HG02642 (cell line): ENCODE measurements around the gene RNF17.
"Not testable (repeated sequence)": the region's sequence is repeated elsewhere in the genome, so short reads cannot be mapped to it uniquely, and the experiment has no call there.

Experiments
- ATAC-seq: cut with Tn5 transposase; IDR thresholded peaks from one replicate; pipeline ENCODE4 v1.9.1; 2021; ENCODE audit warnings: mild to moderate bottlenecking; ENCODE audit not compliant: unreplicated experiment, poor library complexity

RNF17 gene

DNA sequence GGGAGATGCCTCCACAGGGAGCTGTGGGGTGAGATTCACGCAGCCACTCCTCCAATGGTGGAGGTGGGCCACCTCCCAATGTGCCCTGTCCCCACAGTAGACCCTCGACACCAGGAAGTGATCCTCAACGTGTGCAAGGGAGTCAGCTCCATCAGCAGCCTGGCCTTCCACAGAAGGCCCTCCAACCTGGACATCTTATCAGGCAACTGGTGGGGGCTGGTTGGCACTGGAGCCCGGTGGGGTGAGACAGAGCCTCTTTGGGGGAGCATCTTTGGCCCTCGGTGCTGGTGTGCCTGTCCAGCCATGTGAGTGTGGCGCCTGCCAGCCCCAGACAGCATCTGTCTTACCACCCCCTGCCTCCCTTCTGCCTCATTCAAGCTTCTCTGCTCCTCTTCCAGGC is 19.7 kb upstream of the RNF17 start:
- no peak for ATAC-seq

DNA sequence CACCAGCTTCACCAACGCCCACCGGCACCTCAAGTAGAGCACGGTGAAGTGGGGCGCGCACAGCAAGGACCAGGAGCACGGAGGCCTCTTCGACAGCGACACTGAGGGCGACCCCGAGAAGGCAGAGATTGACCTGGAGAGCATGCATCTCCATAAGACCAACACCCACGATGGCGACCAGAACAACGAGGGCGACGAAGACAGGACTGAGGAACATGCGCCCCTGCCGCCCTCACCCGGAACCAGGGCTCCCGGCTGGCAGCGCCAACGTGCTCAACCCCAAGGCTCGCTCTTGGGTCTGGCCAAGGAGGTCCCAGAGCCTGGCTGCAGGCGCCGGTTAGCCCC is 18.5 kb upstream of the RNF17 start:
- no peak for ATAC-seq

DNA sequence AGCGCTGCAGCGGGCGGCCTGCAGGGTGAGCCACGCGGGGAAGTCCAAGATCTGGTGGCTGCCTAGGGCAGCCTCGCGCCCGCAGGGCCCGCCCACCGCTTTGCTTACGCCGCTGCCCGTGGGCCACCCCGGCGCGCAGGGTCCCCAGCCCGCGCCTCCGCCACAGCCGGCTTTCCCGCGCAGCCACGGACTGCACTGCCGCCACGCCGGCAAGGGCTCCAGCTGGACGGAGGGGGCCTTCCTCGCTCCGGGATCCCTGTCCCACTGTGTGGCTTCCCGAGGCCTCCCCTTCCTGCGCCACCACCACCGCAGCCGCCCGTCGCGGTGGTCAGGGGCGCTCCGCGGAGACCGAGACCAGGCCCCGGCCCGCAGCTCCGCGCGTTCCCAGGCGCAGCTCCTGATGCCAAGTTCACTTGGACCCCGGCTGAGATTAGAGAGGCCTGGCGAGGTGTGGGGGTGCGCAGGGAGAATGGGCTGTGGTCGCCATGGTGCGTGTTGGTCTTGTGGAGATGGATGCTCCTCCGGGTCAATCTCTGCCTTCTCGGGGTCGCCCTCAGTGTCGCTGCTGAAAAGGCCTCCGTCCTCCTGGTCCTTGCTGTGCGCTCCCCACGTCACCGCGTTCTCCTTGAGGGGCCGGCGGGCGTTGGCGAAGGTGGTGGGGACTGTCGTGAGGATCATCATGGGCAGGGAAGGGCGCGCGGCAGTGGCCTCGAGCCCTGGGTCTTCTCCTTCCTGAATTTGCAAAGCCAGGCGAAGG is 17.9 kb upstream of the RNF17 start:
- ATAC-seq, result no peak

DNA sequence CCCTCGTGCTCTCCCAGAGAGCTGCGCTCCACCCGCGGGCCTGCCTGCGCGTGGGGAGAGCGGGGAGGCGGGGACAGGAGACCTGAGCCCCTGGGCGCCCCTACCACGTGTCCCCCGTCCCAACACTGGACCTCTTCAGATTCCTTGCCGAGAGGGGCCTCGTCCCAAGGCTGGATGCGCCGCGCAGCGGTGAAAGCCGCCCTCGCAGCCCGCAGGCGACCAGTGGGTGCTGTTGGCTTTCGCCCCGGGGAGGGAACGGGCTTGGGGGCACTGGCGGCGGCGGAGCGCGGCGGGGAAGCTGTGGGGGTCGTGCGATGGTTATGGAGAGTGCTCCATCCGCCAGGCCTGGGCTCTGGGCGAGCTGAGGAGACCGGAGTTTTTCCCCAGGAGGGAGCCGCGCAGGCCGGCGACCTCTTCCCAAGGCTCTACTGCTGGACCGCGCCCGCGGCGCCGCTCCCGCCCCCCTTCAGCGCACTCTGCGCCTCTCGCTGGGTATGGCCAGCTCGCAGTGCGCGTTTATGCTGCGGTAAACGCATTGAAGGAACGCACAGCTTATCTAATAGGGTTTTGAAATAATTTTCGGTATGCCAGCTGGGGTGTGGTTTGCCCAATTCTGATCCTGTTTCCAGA is 17.2 kb upstream of the RNF17 start:
- ATAC-seq, result no peak

DNA sequence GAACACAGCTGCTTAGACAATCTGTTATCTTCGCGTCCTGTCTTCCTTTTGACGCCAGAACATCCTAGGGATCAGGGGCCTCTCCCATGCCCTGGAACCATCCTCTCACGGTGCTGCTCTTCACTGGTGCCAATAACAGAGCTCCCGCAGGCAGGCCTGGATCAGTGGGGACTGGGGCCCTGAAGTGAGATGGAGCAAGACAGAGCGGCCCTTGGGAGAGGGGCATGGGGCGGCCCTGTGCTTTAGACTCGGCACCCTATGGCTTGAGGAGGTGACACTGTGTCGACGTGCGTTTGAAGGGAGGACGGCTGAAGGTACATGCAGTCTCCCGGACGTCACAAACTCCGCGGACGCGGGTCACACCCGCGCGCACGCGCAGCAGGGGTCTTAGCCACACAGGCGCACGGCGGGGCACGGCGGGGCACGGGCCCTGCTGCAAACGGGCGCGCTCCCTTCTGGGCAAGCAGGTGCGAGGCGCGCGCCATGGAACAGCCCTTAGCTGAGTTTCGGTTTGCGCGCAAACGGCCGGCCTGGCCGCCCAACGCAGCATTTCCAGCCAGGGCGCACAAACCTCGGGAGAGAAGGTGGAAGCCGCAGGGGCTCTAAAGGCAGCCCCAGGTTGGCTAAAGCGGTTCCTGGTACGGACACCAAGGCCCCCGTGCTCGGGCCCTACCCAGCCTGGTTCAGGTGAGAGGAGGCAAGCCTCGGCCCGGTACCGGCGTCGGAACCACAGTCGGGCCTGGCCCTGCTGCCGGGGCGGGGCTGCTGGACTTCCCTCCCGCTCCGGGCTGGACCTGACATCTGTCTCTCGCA is 16.5 kb upstream of the RNF17 start:
- no peak for ATAC-seq

DNA sequence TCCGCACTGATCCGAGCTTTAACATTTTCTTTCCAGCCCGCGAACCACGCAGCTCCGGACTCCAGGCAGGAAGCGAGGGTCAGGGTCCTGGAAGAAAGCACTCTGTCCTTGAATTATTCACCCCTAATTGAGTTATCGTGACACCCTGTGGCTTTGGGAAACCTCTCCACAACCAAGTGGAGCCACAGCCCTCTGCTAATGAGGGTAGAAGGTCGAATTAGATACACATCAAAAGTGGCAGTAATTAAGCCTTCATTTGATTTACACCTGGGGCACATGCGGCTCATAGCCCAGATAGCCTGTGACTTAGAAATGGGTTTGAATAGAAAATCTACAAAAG is 15.9 kb upstream of the RNF17 start:
- no peak for ATAC-seq

DNA sequence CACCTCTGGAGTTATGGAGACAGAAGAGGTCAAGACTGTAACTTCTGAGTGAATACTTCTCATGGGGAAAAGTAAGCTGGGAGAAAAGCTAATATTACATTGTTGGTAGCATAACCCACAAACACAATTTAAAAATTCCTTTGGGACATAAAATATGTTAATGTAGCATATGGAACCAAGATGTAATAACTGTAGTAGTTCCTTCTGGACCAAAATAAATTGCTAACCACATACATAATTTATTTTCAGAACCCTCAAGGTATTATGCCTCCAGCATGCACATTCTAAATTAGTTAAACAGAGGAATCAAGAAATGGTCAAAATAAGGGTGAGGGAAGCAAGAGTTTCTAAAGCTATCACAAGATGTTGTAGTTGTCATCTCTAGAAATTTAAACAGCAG is 4.8 kb upstream of the RNF17 start:
- no peak for ATAC-seq

DNA sequence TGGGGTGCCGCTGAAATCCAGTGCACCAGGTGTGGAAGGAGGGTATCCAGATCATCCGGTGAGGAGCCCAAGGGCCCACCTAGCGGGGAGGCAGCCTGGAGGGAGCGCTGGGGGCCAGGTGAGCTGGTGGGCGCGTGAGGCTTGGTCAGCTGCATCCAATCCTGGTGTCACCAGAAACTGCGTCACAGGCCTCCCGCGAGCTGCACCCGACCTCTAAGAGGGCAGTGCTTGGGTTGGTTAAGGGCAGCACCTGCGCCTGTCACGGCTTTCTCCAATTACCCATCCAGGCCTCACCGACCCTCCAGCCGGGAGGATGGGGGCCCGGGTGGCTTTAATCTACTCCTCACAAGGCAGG is 284 bp downstream of the RNF17 start:
- ATAC-seq, result no peak

DNA sequence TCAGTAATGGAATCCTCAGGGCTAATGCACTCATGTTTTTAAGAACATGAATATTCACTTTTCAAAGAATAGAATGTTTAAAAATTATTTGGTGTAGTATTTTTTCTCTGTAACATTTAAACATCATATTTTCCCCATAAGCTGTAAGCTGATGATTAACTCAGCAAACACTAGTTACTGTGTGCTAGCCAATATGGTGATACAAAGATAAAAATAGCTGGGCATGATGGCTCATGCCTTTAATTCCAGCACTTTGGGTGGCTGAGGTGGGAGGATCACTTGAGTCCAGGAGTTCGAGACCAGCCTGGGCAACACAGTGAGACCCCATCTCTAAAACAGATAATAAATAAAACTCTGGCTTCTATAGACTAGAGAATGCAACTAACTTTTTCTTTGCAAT is 13.2 kb downstream of the RNF17 start:
- ATAC-seq, result no peak

DNA sequence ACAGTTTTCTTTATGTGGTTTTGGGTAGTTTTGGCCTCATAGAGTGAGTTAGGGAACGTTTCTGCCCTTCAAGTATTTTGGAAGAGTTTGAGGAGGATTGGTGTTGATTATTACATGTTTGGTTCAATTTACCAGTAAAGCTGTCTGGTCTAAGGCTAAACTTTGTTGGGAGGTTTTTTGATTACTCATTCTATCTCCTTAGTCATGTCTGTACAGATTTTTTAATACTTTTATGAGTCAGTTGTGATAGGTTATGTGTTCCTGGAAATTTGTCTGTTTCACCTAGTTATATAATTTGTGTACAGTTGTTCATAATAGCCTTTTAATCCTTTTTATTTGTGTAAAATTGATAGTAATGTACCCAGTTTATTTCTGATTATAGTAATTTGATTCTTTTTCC is 20.4 kb downstream of the RNF17 start:
- ATAC-seq, result no peak

DNA sequence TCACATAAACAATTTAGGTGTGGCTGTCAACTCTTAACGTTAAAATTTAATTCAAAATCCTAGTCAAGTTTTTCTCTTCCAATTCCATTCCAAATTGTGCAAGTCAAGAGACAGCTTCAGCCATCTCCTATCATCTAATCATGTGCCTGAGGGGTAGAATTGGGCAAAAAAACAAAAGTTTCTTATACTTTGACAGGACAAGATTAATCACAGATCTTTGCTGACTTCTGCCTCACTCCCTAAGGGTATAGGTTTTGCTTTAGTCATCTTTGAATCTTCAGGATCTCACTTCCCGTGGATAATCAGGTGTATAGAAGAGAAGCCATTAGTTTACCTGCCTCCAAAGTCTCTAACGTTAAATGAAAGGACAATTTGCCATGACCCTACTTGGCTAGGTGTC is 24.6 kb downstream of the RNF17 start:
- ATAC-seq, result no peak

DNA sequence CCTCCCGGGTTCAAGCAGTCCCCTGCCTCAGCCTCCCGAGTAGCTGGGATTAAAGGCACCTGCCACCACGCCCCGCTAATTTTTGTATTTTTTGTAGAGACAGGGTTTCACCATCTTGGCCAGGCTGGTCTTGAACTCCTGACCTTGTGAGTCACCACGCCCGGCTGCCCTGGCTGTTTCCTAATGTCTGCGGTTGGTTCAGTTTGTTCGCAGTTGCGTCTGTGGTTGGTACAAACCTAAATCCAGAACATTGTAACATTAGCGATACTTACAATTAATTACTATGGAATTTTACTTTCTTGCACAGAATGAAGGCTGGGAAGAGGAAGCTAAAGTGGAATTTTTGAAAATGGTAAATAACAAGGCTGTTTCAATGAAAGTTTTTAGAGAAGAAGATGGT is 38.1 kb downstream of the RNF17 start:
- no peak for ATAC-seq

DNA sequence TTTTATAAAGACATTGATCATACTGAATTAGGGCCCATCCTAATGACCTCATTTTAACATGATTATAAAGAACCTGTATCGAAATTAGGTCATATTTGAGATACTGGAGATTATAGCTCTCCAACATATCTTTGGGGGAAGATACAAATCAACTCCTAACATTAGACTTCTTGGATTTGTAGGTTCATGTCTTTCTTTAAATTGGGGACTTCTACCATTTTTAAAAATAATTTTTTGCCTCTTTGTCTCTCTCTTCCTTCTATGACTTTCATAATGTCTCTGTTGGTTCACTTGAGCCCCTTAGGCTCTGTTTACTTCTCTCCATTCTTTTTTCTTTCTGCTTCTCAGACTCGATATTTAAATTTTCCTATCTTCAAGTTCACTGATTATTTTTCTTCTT is 57.2 kb downstream of the RNF17 start:
- ATAC-seq, result no peak

DNA sequence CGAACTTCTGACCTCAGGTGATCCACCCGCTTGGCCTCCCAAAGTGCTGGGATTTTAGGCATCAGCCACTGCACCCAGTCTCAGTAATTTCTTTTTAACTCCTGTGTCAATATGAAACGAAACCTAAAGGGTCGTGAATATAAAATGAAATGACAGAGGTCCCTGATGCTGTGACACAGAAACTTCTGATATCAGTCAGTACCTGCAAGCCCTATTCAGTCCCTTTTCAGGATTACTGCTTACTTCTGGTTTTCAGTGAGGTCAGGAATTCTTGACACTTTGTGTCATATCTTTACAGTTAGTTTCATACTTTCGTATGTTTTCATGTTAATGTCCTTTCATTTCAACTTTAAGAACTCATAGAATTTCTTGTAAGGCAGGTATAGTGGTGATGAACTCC is 58.7 kb downstream of the RNF17 start:
- no peak for ATAC-seq

DNA sequence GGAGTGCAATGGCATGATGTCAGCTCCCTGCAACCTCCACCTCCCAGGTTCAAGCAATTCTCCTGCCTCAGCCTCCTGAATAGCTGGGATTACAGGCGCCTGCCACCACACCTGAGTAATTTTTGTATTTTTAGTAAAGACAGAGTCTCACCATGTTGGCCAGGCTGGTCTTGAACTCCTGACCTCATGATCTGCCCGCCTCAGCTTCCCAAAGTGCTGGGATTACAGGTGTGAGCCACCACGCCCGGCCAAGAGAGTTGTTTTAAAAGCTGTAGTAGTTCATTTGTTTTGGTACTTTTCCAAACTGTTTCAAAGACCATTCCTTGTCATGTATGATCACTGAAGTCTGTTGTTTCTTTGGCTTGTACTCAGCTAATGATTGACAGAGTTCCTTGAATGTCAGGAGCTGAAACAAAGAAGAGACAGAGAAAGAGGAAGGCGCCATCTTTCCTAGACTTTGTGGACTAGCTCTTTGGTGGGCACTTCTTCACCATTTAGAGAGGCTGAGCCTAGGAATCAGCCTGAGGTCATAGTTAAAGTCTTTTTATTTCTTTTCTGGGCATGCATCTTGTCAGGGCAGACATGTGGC is 59.2 kb downstream of the RNF17 start:
- ATAC-seq, result not testable (repeated sequence)

DNA sequence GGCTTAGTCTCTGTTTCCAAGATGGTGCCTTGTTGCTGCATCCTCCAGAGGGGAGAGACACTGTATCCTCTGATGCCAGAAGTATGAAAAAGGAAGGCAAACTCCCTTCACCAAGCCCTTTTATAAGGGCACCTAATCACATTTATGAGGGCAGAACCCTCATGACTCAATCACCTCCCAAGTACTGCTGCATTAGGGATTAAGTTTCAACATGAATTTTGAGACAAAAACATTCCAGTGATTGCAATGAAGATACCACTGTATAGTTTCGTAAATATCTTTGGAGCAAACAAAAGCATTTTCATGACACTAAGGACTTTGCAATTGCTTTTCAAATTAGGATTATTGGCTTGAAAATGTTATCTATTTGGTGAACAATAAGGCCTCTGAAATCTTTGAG is 63.8 kb downstream of the RNF17 start:
- ATAC-seq, result no peak

DNA sequence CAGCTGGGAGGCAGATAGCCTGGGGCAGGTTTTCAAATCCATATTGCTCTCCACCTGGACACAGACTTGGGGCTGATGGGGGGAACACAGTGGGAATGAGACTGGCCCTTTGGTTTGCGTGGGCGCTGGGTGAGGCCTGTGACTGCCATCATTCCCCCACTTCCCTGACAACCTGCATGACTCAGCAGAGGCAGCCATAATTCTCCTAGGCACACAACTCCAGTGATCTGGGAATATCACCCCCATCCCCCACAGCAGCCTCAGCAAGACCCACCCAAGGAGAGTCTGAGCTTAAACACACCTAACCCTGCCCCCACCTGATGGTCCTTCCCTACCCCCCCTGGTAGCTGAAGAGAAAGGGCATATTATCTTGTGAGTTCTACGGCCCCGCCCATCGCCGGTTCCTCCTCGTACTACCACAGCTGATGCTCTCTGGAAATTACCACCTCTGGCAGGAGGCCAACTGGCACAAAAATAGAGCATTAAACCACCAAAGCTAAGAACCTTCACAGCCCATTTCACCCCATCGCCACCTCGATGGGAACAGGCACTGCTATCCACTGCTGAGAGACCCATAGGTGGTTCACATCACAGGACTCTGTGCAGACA is 71.0 kb downstream of the RNF17 start:
- no peak for ATAC-seq

DNA sequence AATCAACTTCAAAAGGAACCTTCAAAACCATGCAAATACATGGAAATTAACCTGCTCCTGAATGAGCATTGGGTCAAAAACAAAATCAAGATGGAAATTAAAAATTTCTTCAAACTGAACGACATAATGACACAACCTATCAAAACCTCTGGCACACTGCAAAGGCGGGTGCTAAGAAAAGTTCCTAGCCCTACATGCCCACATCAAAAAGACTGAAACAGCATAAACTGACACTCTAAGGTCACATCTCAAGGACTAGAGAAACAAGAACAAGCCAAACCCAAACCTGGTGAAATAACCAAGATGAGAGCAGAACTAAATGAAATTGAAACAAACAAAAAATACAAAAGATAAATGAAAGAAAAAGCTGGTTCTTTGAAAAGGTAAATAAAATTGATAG is 73.6 kb downstream of the RNF17 start:
- ATAC-seq, result not testable (repeated sequence)

DNA sequence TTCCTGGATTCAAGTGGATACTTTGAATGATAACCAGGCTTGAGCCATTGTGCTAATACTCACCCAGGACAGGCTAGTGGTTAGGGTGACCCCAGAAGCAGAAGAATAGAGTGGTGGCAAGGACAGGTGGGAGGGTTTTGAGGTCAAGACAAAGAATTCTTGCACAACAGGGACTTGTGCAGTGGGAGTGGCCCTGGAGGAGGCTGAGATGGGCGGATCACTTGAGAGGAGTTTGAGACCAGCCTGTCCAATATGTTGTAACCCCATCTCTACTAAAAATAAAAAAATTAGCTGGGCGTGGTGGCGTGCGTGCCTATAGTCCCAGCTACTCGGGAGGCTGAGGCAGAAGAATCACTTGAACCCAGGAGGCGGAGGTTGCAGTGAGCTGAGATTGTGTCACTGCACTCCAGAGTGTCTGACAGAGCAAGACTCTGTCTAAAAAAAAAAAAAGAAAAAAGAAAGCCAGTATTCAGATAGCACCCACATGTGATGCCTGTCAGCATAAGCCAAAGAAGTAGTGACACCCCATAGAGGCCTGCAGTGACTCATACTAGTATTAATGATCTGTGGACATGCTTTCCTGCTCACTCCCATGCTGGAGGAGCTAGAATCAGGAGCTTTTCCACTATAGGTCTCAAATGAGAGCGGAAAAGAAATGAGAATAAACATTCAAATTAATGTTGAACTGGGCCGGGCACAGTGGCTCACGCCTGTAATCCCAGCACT is 78.7 kb downstream of the RNF17 start:
- ATAC-seq, result no peak

DNA sequence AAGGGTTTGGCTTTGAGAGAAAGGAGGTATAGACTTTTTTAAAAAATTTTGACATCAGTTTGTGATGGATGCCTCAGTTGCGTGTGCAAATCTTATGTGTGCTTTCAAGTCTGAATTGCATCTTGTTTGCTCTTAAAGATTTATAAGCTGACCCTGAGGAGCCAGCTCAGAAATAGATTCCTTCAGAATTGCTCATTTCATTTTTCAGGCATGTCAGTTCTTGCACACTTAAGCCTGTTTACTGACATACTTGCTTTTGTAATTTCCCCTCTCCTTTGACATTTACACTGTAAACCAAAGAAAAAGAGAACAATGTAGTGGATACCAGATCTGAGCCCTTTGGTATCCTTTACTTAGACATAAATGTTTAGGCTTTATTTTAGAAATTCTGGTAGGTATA is 87.6 kb downstream of the RNF17 start:
- ATAC-seq, result no peak
